Measurements from ENCODE around the gene TUBGCP2. TPM values are rescaled to one million over a fixed set of nuclear protein-coding genes. Genes with fewer than 3 reads are reported as not detected.

The TUBGCP2 gene
- total and polyA plus RNA-seq, 9 of the 15 experiments (the other 6 are each of a cell fraction or from before 2014, with no cell fraction given): 4.3 to 56.6 (median 28.4) TPM

DNA sequence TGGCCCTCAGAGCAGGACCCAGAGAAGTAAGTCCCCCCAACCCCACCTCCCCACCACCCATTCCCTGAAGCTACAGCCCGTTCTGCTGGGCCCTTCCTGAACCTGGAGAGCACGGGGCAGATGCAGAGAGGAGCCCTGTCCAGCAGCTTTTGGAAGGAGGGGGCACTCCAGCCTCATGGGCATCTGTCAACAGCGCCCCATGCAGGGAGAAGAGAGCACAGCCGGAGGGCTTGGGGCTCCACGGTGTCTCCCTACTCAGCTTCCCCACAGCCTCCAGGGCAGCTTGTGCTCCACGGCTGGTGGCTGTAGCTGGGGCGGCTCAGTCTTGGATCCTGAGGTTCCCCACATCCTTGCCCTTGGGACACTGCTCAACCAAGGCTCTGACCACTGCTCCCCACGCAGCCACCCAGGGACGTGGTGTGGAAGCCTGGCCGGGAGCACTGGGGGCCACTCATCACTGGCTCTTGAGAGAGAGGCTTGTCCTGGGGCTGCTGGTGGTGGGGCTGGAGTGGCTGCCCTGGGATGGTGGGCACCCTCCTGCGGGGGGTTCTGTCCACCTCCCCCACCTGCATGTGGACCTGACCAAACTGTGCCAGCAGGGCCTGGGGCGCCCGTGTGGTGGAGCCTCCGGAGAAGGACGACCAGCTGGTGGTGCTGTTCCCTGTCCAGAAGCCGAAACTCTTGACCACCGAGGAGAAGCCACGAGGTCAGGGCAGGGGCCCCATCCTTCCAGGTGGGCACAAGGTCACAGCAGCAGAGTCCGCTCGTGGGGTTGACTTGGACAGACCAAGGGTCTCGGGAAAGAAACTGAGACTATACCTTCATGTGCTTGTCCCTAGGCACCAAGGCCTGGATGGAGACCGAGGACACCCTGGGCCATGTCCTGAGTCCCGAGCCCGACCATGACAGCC lies 43.0 kb upstream of the TUBGCP2 start (continued):
- TF ChIP-seq, protein P1, sequence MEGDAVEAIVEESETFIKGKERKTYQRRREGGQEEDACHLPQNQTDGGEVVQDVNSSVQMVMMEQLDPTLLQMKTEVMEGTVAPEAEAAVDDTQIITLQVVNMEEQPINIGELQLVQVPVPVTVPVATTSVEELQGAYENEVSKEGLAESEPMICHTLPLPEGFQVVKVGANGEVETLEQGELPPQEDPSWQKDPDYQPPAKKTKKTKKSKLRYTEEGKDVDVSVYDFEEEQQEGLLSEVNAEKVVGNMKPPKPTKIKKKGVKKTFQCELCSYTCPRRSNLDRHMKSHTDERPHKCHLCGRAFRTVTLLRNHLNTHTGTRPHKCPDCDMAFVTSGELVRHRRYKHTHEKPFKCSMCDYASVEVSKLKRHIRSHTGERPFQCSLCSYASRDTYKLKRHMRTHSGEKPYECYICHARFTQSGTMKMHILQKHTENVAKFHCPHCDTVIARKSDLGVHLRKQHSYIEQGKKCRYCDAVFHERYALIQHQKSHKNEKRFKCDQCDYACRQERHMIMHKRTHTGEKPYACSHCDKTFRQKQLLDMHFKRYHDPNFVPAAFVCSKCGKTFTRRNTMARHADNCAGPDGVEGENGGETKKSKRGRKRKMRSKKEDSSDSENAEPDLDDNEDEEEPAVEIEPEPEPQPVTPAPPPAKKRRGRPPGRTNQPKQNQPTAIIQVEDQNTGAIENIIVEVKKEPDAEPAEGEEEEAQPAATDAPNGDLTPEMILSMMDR (IDR thresholded peaks at IDR 0.05 in 2 of 3, conservative IDR thresholded peaks at IDR 0.05 in 1 of 3; ENCODE audit: insufficient read depth in 2 of 3, low read depth in 1 of 3, low read length in 3 of 3): peak; percentile 22 to 47 (median 42); a peak in 4 of 6 replicates
- TF ChIP-seq POLR2AphosphoS2 (IDR thresholded peaks at IDR 0.05; ENCODE audit: low read length): 0 out of 2 replicates have a peak, but pooled peaks have one; percentile 32
- TF ChIP-seq FOXJ3 (CRISPR knock-in tag; IDR thresholded peaks at IDR 0.05): no peak
- no peak for TF ChIP-seq PPARD (CRISPR knock-in tag; IDR thresholded peaks at IDR 0.05)
- TF ChIP-seq, protein P2, sequence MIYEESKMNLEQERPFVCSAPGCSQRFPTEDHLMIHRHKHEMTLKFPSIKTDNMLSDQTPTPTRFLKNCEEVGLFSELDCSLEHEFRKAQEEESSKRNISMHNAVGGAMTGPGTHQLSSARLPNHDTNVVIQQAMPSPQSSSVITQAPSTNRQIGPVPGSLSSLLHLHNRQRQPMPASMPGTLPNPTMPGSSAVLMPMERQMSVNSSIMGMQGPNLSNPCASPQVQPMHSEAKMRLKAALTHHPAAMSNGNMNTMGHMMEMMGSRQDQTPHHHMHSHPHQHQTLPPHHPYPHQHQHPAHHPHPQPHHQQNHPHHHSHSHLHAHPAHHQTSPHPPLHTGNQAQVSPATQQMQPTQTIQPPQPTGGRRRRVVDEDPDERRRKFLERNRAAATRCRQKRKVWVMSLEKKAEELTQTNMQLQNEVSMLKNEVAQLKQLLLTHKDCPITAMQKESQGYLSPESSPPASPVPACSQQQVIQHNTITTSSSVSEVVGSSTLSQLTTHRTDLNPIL (CRISPR knock-in tag; IDR thresholded peaks at IDR 0.05): no peak
- TF ChIP-seq KLF10 (CRISPR knock-in tag; IDR thresholded peaks at IDR 0.05): no peak
- TF ChIP-seq, protein P3, sequence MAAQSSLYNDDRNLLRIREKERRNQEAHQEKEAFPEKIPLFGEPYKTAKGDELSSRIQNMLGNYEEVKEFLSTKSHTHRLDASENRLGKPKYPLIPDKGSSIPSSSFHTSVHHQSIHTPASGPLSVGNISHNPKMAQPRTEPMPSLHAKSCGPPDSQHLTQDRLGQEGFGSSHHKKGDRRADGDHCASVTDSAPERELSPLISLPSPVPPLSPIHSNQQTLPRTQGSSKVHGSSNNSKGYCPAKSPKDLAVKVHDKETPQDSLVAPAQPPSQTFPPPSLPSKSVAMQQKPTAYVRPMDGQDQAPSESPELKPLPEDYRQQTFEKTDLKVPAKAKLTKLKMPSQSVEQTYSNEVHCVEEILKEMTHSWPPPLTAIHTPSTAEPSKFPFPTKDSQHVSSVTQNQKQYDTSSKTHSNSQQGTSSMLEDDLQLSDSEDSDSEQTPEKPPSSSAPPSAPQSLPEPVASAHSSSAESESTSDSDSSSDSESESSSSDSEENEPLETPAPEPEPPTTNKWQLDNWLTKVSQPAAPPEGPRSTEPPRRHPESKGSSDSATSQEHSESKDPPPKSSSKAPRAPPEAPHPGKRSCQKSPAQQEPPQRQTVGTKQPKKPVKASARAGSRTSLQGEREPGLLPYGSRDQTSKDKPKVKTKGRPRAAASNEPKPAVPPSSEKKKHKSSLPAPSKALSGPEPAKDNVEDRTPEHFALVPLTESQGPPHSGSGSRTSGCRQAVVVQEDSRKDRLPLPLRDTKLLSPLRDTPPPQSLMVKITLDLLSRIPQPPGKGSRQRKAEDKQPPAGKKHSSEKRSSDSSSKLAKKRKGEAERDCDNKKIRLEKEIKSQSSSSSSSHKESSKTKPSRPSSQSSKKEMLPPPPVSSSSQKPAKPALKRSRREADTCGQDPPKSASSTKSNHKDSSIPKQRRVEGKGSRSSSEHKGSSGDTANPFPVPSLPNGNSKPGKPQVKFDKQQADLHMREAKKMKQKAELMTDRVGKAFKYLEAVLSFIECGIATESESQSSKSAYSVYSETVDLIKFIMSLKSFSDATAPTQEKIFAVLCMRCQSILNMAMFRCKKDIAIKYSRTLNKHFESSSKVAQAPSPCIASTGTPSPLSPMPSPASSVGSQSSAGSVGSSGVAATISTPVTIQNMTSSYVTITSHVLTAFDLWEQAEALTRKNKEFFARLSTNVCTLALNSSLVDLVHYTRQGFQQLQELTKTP (IDR thresholded peaks at IDR 0.05; ENCODE audit: low read depth in 1 of 2, partially characterized antibody in 2 of 2): no peak
